Measurements from ENCODE around the gene OAS2. TPM values are rescaled to one million over a fixed set of nuclear protein-coding genes. Genes with fewer than 3 reads are reported as not detected.

Gene OAS2
- total and polyA plus RNA-seq, 10 of the 15 experiments (the other 5 are each of a cell fraction or from before 2014, with no cell fraction given), result 32.4 to 290 (median 90.2) TPM

DNA sequence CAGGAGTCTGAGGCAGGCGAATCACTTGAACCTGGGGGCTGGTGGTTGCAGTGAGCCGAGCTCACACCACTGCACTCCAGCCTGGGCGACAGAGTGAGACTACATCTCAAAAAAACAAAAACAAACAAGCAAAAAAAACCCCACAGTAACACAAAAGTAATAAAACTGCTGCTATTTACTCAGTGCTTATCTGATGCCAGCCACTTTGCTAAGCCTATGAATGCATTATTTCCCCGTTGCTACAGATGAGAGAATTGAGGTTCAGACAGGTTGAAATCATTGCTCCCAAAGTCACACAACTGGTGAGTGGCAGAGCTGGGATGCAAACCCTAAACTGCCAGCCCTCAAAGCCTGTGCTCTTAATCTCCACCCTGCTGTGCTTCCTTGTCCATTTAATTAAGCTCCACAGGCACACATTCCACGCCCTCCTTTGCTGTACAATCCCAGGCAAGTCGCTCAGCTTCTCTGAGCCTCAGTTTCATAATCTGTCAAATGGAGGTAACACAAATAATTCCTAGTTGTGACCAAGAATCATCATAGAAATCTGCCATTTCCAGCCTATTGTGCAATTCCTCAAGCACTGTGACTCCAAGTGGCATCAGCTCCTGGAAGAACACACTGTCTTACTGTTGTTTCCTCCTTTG lies 45.7 kb upstream of the OAS2 start:
- in situ Hi-C loops (cut with MboI), result no loop called here
- 65% methylated on average over 6 of the region's 6 CpGs for WGBS (ENCODE audit: insufficient coverage, insufficient replicate concordance, low lambda C conversion rate, missing lambda C conversion rate)
- no peaks in the 10 kb centered on the region; the same call in 1 of the 2 replicates for H3K4me1 ChIP-seq (ENCODE audit: control insufficient read depth, insufficient read depth, low read length)
- ChIA-PET POLR2A (interaction anchor here (0.9 to 1.5 kb wide), 3 partner anchors 12 to 19 kb away, joined by 3 read pairs; no protein-coding TSS in a partner anchor), RAD21 (ENCODE audit: unreplicated experiment) (interaction anchor here (0.8 kb wide), 1 partner anchor 32 kb away, joined by 4 read pairs; no protein-coding TSS in a partner anchor), SMC1A (ENCODE audit: uncharacterized antibody, unreplicated experiment) (interaction anchor here (0.9 to 2.6 kb wide), 4 partner anchors 8 to 32 kb away, joined by 3 to 14 read pairs (median 4); partner anchors contain the start of gene OAS1), CTCF (interaction anchor here (0.9 kb wide), 1 partner anchor 33 kb away, joined by 3 read pairs; no protein-coding TSS in a partner anchor)
- no peak overlapping the region for H3K9ac ChIP-seq (ENCODE audit: control insufficient read depth, insufficient read depth, low read length)
- BruUV-seq (replicated peaks), result no TSS peak
- H2AFZ ChIP-seq (ENCODE audit: control insufficient read depth, low read depth, low read length), result no peak overlapping the region
- H4K20me1 ChIP-seq (ENCODE audit: control insufficient read depth, insufficient read depth), result no peaks in the 10 kb centered on the region
- TF ChIP-seq KLF5 (IDR thresholded peaks at IDR 0.05; ENCODE audit: partially characterized antibody), result no peak
- TF ChIP-seq HDAC6 (IDR thresholded peaks at IDR 0.05; ENCODE audit: unreplicated experiment), result no peak
- TF ChIP-seq E2F8 (IDR thresholded peaks at IDR 0.05; ENCODE audit: low read depth, partially characterized antibody), result no peak
- no peak for TF ChIP-seq SREBF2 (IDR thresholded peaks at IDR 0.05; ENCODE audit: low read length)
- TF ChIP-seq BRCA1 (IDR thresholded peaks at IDR 0.05; ENCODE audit: low read depth, low read length), result no peak
- no peak for TF ChIP-seq TCF7 (IDR thresholded peaks at IDR 0.05; ENCODE audit: borderline replicate concordance)
- no peak for TF ChIP-seq RELA (IDR thresholded peaks at IDR 0.05; ENCODE audit: borderline replicate concordance, partially characterized antibody)
- TF ChIP-seq MYB (IDR thresholded peaks at IDR 0.05; ENCODE audit: borderline replicate concordance, low read depth, low read length), result no peak
- no peak for TF ChIP-seq SP1 (IDR thresholded peaks at IDR 0.05; ENCODE audit: low read depth, low read length)
- no peak for TF ChIP-seq ESRRA (IDR thresholded peaks at IDR 0.05; ENCODE audit: low read length)
- TF ChIP-seq MTA3 (IDR thresholded peaks at IDR 0.05; ENCODE audit: borderline replicate concordance, low read length), result no peak
- TF ChIP-seq, protein P1, sequence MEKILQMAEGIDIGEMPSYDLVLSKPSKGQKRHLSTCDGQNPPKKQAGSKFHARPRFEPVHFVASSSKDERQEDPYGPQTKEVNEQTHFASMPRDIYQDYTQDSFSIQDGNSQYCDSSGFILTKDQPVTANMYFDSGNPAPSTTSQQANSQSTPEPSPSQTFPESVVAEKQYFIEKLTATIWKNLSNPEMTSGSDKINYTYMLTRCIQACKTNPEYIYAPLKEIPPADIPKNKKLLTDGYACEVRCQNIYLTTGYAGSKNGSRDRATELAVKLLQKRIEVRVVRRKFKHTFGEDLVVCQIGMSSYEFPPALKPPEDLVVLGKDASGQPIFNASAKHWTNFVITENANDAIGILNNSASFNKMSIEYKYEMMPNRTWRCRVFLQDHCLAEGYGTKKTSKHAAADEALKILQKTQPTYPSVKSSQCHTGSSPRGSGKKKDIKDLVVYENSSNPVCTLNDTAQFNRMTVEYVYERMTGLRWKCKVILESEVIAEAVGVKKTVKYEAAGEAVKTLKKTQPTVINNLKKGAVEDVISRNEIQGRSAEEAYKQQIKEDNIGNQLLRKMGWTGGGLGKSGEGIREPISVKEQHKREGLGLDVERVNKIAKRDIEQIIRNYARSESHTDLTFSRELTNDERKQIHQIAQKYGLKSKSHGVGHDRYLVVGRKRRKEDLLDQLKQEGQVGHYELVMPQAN (conservative IDR thresholded peaks at IDR 0.05), result no peak
- no peak for TF ChIP-seq ETV6 (conservative IDR thresholded peaks at IDR 0.05 in 1 of 2, IDR thresholded peaks at IDR 0.05 in 1 of 2; ENCODE audit: borderline replicate concordance in 1 of 2, low read depth in 1 of 2)
- TF ChIP-seq FOXK2 (IDR thresholded peaks at IDR 0.05), result no peak
- TF ChIP-seq SMAD1 (IDR thresholded peaks at IDR 0.05; ENCODE audit: low read depth, partially characterized antibody), result no peak
- TF ChIP-seq ZNF622 (IDR thresholded peaks at IDR 0.05), result no peak
- no peak for TF ChIP-seq STAT1 (conservative IDR thresholded peaks at IDR 0.05)
- TF ChIP-seq, protein P2, sequence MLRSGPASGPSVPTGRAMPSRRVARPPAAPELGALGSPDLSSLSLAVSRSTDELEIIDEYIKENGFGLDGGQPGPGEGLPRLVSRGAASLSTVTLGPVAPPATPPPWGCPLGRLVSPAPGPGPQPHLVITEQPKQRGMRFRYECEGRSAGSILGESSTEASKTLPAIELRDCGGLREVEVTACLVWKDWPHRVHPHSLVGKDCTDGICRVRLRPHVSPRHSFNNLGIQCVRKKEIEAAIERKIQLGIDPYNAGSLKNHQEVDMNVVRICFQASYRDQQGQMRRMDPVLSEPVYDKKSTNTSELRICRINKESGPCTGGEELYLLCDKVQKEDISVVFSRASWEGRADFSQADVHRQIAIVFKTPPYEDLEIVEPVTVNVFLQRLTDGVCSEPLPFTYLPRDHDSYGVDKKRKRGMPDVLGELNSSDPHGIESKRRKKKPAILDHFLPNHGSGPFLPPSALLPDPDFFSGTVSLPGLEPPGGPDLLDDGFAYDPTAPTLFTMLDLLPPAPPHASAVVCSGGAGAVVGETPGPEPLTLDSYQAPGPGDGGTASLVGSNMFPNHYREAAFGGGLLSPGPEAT (IDR thresholded peaks at IDR 0.05; ENCODE audit: low read depth), result no peak
- intact Hi-C loops (cut with micrococcal nuclease; ENCODE audit: unreplicated experiment), result no loop called here
- DNase-seq (ENCODE audit: low read depth, low spot score), result no peak
- H3K79me2 ChIP-seq (ENCODE audit: control insufficient read depth, insufficient read depth, low read length), result no peaks in the 10 kb centered on the region
- H3K36me3 ChIP-seq (ENCODE audit: control insufficient read depth in 2 of 2, insufficient read depth in 2 of 2, low read length in 1 of 2), result no peaks in the 10 kb centered on the region
- no peak for FAIRE-seq
- no peak for ATAC-seq
- H3K4me3 ChIP-seq, result no peak overlapping the region
- no peak overlapping the region for H3K4me2 ChIP-seq (ENCODE audit: control insufficient read depth, insufficient read depth)
- H3K27me3 ChIP-seq (replicated peaks in 1 of 2; ENCODE audit: control insufficient read depth in 2 of 2, insufficient read depth in 2 of 2, low read length in 1 of 2), result no peaks in the 10 kb centered on the region
- H3K27ac ChIP-seq (ENCODE audit: control insufficient read depth, insufficient read depth), result no peak overlapping the region
- no peaks in the 10 kb centered on the region; the same call in 2 of the 3 replicates for H3K9me3 ChIP-seq (replicated peaks; ENCODE audit: control insufficient read depth, insufficient read depth, low read length)
